ENCODE data around the gene IL6.
"Not testable (repeated sequence)": the region's sequence is repeated elsewhere in the genome, so short reads cannot be mapped to it uniquely, and the experiment has no call there.

Gene IL6

GRCh38 chr7:22726907-22727713 lies at the start of gene IL6:
Gene IL6, plus strand, starts transcription at chr7:22727200. Its CDS starts 63 bp downstream, at chr7:22727263.
- DNase-seq: peak; percentile 6

- not testable (repeated sequence) for DNase-seq
Observed at GRCh38 chr7:22677263-22677662, 49.7 kb upstream of the IL6 start.

- no peak for DNase-seq
Observed at GRCh38 chr7:22677680-22678079, 49.3 kb upstream of the IL6 start.

- DNase-seq: no peak
Observed at GRCh38 chr7:22680482-22680911, 46.5 kb upstream of the IL6 start.

- no peak for DNase-seq
Observed at GRCh38 chr7:22681312-22681711, 45.7 kb upstream of the IL6 start.

- DNase-seq: no peak
Observed at GRCh38 chr7:22681852-22682657, 44.9 kb upstream of the IL6 start.

- no peak for DNase-seq
Observed at GRCh38 chr7:22683379-22683778, 43.6 kb upstream of the IL6 start.

- no peak for DNase-seq
Observed at GRCh38 chr7:22686620-22687019, 40.4 kb upstream of the IL6 start.

- DNase-seq: no peak
Observed at GRCh38 chr7:22688084-22688483, 38.9 kb upstream of the IL6 start.

- not testable (repeated sequence) for DNase-seq
Observed at GRCh38 chr7:22688934-22689333, 38.1 kb upstream of the IL6 start.

GRCh38 chr7:22694597-22695207 lies 32.3 kb upstream of the IL6 start:
- no peak for DNase-seq

GRCh38 chr7:22695476-22696132 lies 31.4 kb upstream of the IL6 start:
- no peak for DNase-seq

GRCh38 chr7:22696541-22697228 lies 30.3 kb upstream of the IL6 start:
- no peak for DNase-seq

- DNase-seq: no peak
Observed at GRCh38 chr7:22697322-22697859, 29.6 kb upstream of the IL6 start.

GRCh38 chr7:22697876-22698606 lies 29.0 kb upstream of the IL6 start:
- no peak for DNase-seq

- no peak for DNase-seq
Observed at GRCh38 chr7:22698767-22699166, 28.2 kb upstream of the IL6 start.

GRCh38 chr7:22700559-22701002 lies 26.4 kb upstream of the IL6 start:
- DNase-seq: no peak

- no peak for DNase-seq
Observed at GRCh38 chr7:22702516-22702915, 24.5 kb upstream of the IL6 start.

- DNase-seq: not testable (repeated sequence)
Observed at GRCh38 chr7:22703107-22703855, 23.7 kb upstream of the IL6 start.

GRCh38 chr7:22703978-22704610 lies 22.9 kb upstream of the IL6 start:
- not testable (repeated sequence) for DNase-seq

Data from cortex of kidney (tissue), 1 donor.